ENCODE measurements around the gene MCM8. TPM values are rescaled to one million over a fixed set of nuclear protein-coding genes. Genes with fewer than 3 reads are reported as not detected.
A peak's percentile ranks its signal among the peaks of the same experiment; 100 is the strongest.

MCM8 gene
- total RNA-seq, 1 donor from 2014 or later: 4.2 TPM

- DNase-seq (ENCODE audit: low spot score): no peak
- no peak overlapping the region for H3K27ac Mint-ChIP-seq (ENCODE audit: unreplicated experiment)
- no peak overlapping the region for H3K4me3 Mint-ChIP-seq (ENCODE audit: unreplicated experiment)
- no peaks in the 10 kb centered on the region for H3K9me3 Mint-ChIP-seq (ENCODE audit: low read depth)
- H3K4me1 Mint-ChIP-seq (ENCODE audit: low read depth): no peaks in the 10 kb centered on the region
- TF ChIP-seq CTCF (IDR thresholded peaks at IDR 0.05): no peak
- H3K27me3 Mint-ChIP-seq (ENCODE audit: low read depth): no peaks in the 10 kb centered on the region
- H3K36me3 Mint-ChIP-seq (ENCODE audit: low read depth): peaks cover 7% of the 10 kb centered on the region
These were observed 30.5 kb downstream of the MCM8 start for GRCh38 chr20:5980720-5981538.

- H3K36me3 Mint-ChIP-seq (ENCODE audit: low read depth): no peaks in the 10 kb centered on the region
- no peaks in the 10 kb centered on the region for H3K27me3 Mint-ChIP-seq (ENCODE audit: low read depth)
- H3K4me3 Mint-ChIP-seq (ENCODE audit: unreplicated experiment): no peak overlapping the region
- H3K4me1 Mint-ChIP-seq (ENCODE audit: low read depth): no peaks in the 10 kb centered on the region
- TF ChIP-seq CTCF (IDR thresholded peaks at IDR 0.05): no peak
- DNase-seq (ENCODE audit: low spot score): no peak
- no peaks in the 10 kb centered on the region for H3K9me3 Mint-ChIP-seq (ENCODE audit: low read depth)
- no peak overlapping the region for H3K27ac Mint-ChIP-seq (ENCODE audit: unreplicated experiment)
These were observed 36.9 kb downstream of the MCM8 start for GRCh38 chr20:5987383-5987782.

- H3K4me3 Mint-ChIP-seq (ENCODE audit: unreplicated experiment): no peak overlapping the region
- H3K36me3 Mint-ChIP-seq (ENCODE audit: low read depth): no peaks in the 10 kb centered on the region
- no peaks in the 10 kb centered on the region for H3K9me3 Mint-ChIP-seq (ENCODE audit: low read depth)
- no peaks in the 10 kb centered on the region for H3K4me1 Mint-ChIP-seq (ENCODE audit: low read depth)
- H3K27me3 Mint-ChIP-seq (ENCODE audit: low read depth): no peaks in the 10 kb centered on the region
- TF ChIP-seq CTCF (IDR thresholded peaks at IDR 0.05): no peak
- DNase-seq (ENCODE audit: low spot score): no peak
- no peak overlapping the region for H3K27ac Mint-ChIP-seq (ENCODE audit: unreplicated experiment)
These were observed 39.1 kb downstream of the MCM8 start for GRCh38 chr20:5989539-5989938.

GRCh38 chr20:5990946-5991345 lies 40.5 kb downstream of the MCM8 start:
- Mint-ChIP-seq H3K4me3 (ENCODE audit: unreplicated experiment) (no peak overlapping the region), H3K36me3 (ENCODE audit: low read depth) (peaks cover 2% of the 10 kb centered on the region), H3K27me3 (ENCODE audit: low read depth) (no peaks in the 10 kb centered on the region), H3K27ac (ENCODE audit: unreplicated experiment) (no peak overlapping the region), H3K9me3 (ENCODE audit: low read depth) (no peaks in the 10 kb centered on the region), H3K4me1 (ENCODE audit: low read depth) (no peaks in the 10 kb centered on the region)
- no peak for DNase-seq (ENCODE audit: low spot score)
- TF ChIP-seq CTCF (IDR thresholded peaks at IDR 0.05): no peak

GRCh38 chr20:5991623-5992441 lies 41.4 kb downstream of the MCM8 start:
- Mint-ChIP-seq H3K36me3 (ENCODE audit: low read depth) (peaks cover 2% of the 10 kb centered on the region), H3K9me3 (ENCODE audit: low read depth) (no peaks in the 10 kb centered on the region), H3K4me3 (ENCODE audit: unreplicated experiment) (no peak overlapping the region), H3K27me3 (ENCODE audit: low read depth) (no peaks in the 10 kb centered on the region), H3K27ac (ENCODE audit: unreplicated experiment) (peak overlapping the region; percentile 45), H3K4me1 (ENCODE audit: low read depth) (no peaks in the 10 kb centered on the region)
- TF ChIP-seq CTCF (IDR thresholded peaks at IDR 0.05): no peak
- no peak for DNase-seq (ENCODE audit: low spot score)
